ENCODE data around the gene EIF2AK3.
A peak's percentile ranks its signal among the peaks of the same experiment; 100 is the strongest.
"Not testable (repeated sequence)": the region's sequence is repeated elsewhere in the genome, so short reads cannot be mapped to it uniquely, and the experiment has no call there.

EIF2AK3 gene

GRCh38 chr2:88627055-88627855, at the start of gene EIF2AK3:
Gene EIF2AK3, minus strand, starts transcription at chr2:88627464. Its CDS starts 190 bp downstream, at chr2:88627274.
- DNase-seq, result peak; percentile 100

GRCh38 chr2:88673363-88673762, 46.1 kb upstream of the EIF2AK3 start:
- DNase-seq, result peak; percentile 10

GRCh38 chr2:88671786-88672427, 44.6 kb upstream of the EIF2AK3 start:
- peak; percentile 65 for DNase-seq

- peak; percentile 78 for DNase-seq
Observed at GRCh38 chr2:88669482-88670214, 42.4 kb upstream of the EIF2AK3 start.

- no peak for DNase-seq
Observed at GRCh38 chr2:88668862-88669261, 41.6 kb upstream of the EIF2AK3 start.

GRCh38 chr2:88667219-88667618, 40.0 kb upstream of the EIF2AK3 start:
- no peak for DNase-seq

- no peak for DNase-seq
Observed at GRCh38 chr2:88666576-88666975, 39.3 kb upstream of the EIF2AK3 start.

- no peak for DNase-seq
Observed at GRCh38 chr2:88660622-88661021, 33.4 kb upstream of the EIF2AK3 start.

GRCh38 chr2:88659538-88659915, 32.3 kb upstream of the EIF2AK3 start:
- DNase-seq, result peak; percentile 53

- DNase-seq, result no peak
Observed at GRCh38 chr2:88658881-88659537, 31.7 kb upstream of the EIF2AK3 start.

- DNase-seq, result no peak
Observed at GRCh38 chr2:88658326-88658725, 31.1 kb upstream of the EIF2AK3 start.

GRCh38 chr2:88657131-88657530, 29.9 kb upstream of the EIF2AK3 start:
- DNase-seq, result no peak

GRCh38 chr2:88656690-88657089, 29.4 kb upstream of the EIF2AK3 start:
- no peak for DNase-seq

- DNase-seq, result no peak
Observed at GRCh38 chr2:88654714-88655113, 27.4 kb upstream of the EIF2AK3 start.

GRCh38 chr2:88651646-88652045, 24.4 kb upstream of the EIF2AK3 start:
- no peak for DNase-seq

GRCh38 chr2:88645291-88645882, 18.1 kb upstream of the EIF2AK3 start:
- not testable (repeated sequence) for DNase-seq

GRCh38 chr2:88642278-88642677, 15.0 kb upstream of the EIF2AK3 start:
- DNase-seq, result no peak

- DNase-seq, result no peak
Observed at GRCh38 chr2:88641330-88641729, 14.1 kb upstream of the EIF2AK3 start.

GRCh38 chr2:88639865-88640264, 12.6 kb upstream of the EIF2AK3 start:
- DNase-seq, result no peak

- DNase-seq, result no peak
Observed at GRCh38 chr2:88638743-88639142, 11.5 kb upstream of the EIF2AK3 start.

- DNase-seq, result peak; percentile 45
Observed at GRCh38 chr2:88638123-88638650, 10.9 kb upstream of the EIF2AK3 start.

GRCh38 chr2:88637464-88637863, 10.2 kb upstream of the EIF2AK3 start:
- no peak for DNase-seq

- no peak for DNase-seq
Observed at GRCh38 chr2:88636026-88636425, 8.8 kb upstream of the EIF2AK3 start.
